HG02870 (cell line): ENCODE data around the gene TUSC2.

Source experiments
- ATAC-seq: cut with Tn5 transposase; IDR thresholded peaks from one replicate; pipeline ENCODE4 v1.9.1; 2021; ENCODE audit warnings: mild to moderate bottlenecking, moderate library complexity; ENCODE audit not compliant: unreplicated experiment

The TUSC2 gene

GRCh38 chr3:50354850-50355249 lies 26.8 kb upstream of the TUSC2 start:
- ATAC-seq, result no peak

GRCh38 chr3:50354186-50354764 lies 26.3 kb upstream of the TUSC2 start:
- no peak for ATAC-seq

GRCh38 chr3:50353245-50354004 lies 25.4 kb upstream of the TUSC2 start:
- no peak for ATAC-seq

GRCh38 chr3:50352781-50353180 lies 24.8 kb upstream of the TUSC2 start:
- ATAC-seq, result no peak

DNA sequence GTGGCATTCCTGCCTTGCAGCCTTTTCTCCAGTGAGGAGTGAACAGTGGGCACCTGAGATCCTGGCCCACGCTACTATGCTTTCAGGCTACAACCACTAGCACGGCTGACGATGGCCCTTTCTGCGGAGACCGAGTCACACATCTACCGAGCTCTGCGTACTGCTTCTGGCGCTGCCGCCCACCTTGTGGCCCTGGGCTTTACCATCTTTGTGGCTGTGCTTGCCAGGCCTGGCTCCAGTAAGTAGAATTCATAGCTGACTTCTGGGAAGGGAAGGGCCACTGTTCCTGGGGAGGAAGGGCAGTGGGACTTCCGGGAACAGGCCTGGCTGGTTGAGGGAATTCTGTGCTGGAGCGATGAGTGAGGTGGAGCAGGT lies 23.3 kb upstream of the TUSC2 start:
- ATAC-seq, result no peak

DNA sequence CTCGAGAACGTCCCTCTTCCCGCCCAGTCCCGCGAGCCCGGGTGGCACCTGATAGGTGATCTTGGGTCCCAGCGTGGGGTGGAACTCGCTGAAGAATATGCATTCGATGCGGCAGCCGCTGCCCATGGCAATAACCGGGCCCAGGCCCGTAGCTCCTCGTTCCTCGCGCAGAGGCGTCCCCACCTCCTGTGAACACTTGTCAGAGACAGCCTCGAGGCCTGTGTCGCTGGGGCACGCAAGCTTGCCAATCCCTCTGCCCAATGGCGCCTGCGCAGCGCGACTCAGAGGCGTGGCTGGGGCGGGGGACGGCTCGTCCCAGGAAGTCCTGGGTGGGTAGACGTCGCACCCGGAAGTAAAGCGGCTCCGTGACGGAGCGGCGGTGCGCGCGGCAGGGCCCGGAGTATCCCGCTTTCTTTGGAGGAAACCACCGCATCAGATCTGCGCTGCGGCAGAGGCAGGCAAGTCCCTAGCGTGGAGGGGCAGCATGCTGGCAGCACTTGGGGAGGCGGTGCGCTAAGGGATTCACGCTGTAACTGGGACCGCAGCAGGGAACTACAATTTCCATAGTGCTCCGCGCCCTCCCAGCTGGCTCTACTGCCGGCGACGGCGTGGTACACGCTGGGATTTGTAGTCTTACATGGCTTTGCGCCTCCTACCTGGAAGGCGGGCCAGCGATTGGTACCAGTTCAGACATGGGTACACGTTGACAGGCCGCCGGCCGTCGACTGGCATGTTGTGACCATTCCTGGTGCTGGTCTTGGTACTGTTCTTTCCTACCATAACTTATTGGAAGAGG lies 22.7 kb upstream of the TUSC2 start, which contains the start of the genes CYB561D2 and NPRL2:
TSS of gene CYB561D2 (plus strand) at position 336 of the 796 bp plus-strand sequence. CDS start 572 bp downstream, outside the sequence.
TSS of gene NPRL2 (minus strand) at position 249 of the 796 bp plus-strand sequence. CDS start at position 126, 123 bp downstream.
- ATAC-seq, result peak; percentile 81

DNA sequence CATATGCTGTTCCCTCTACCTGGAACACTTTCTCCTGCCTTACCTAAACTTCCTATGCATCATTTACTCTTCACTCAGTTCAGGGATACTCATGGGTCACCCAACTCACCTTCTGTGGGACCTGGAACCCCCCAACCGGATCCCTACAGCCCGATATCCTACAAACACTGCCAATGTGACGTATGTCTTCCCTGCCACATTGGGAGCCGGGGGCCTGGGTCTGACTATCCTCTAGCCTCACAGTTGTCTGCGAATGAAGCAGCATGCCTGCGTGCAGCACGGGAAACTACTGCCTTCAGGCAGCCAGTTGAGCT lies 22.1 kb upstream of the TUSC2 start:
- ATAC-seq, result no peak

GRCh38 chr3:50347187-50347813 lies 19.3 kb upstream of the TUSC2 start:
- no peak for ATAC-seq

- no peak for ATAC-seq
Measured at GRCh38 chr3:50345586-50346234, 17.7 kb upstream of the TUSC2 start, which contains the start of gene ZMYND10. Gene ZMYND10 (minus strand): TSS chr3:50345732. CDS start chr3:50345579, 153 bp downstream.

DNA sequence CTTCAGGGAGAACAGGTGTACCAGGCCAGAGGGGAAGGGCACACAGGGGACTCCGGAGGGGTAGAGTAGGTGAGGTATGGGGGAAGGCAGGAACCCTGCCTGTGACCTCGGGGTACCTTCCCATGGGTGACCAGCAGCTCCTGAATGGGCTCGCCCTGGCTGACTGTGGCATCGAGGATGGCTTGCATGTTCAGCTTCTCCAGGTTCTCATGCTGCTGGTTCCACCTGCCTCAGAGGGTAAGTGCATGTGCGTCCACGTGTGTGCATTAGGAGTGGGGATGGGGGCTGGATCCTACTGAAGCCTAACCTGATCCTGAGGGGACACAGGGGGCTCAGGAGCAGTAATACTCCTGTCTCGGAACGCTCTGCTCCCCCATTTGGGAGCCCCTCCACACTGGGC lies 17.0 kb upstream of the TUSC2 start:
- ATAC-seq, result no peak

- ATAC-seq, result no peak
Measured at GRCh38 chr3:50342813-50343633, 15.0 kb upstream of the TUSC2 start.

GRCh38 chr3:50341996-50342650 lies 14.1 kb upstream of the TUSC2 start:
- no peak for ATAC-seq

GRCh38 chr3:50341537-50341936 lies 13.5 kb upstream of the TUSC2 start:
- no peak for ATAC-seq

GRCh38 chr3:50340448-50341329 lies 12.7 kb upstream of the TUSC2 start, which contains the start of gene RASSF1:
Gene RASSF1 (minus strand): TSS chr3:50340836. CDS start chr3:50340805, 31 bp downstream.
- no peak for ATAC-seq

DNA sequence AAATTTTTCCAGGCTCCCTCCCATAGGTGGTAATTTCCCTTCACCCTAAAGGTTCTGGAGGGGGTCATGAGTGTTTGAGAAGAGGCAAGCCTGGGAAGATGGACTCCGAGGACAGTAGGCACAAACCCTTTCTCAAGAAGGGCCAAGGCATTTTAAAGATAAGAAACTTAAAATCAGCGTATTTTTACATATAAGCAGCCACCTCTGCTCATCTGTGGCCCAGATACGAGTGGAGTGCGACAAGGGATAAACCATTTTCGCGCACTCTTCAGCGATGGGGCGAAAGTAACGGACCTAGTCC lies 12.1 kb upstream of the TUSC2 start:
- ATAC-seq, result no peak

- ATAC-seq, result no peak
Measured at GRCh38 chr3:50339485-50340146, 11.6 kb upstream of the TUSC2 start.

- ATAC-seq, result no peak
Measured at GRCh38 chr3:50338965-50339364, 10.9 kb upstream of the TUSC2 start.
